GM12892 (cell line): ENCODE results near the gene GLRA1.

Source experiments
- POLR2A ChIP-seq: IDR thresholded peaks from 2 replicates; pipeline ENCODE4 v1.6.1; 2011; ENCODE audit warnings: low read depth, low read length, control low read depth
- POLR2AphosphoS5 ChIP-seq: IDR thresholded peaks from 2 replicates; pipeline ENCODE4 v1.6.1; 2011; ENCODE audit warnings: low read depth, low read length, control low read depth
- TAF1 ChIP-seq: IDR thresholded peaks from 2 replicates; pipeline ENCODE4 v1.6.1; 2011; ENCODE audit warnings: low read depth, mild to moderate bottlenecking, control low read depth, low read length, borderline replicate concordance

DNA sequence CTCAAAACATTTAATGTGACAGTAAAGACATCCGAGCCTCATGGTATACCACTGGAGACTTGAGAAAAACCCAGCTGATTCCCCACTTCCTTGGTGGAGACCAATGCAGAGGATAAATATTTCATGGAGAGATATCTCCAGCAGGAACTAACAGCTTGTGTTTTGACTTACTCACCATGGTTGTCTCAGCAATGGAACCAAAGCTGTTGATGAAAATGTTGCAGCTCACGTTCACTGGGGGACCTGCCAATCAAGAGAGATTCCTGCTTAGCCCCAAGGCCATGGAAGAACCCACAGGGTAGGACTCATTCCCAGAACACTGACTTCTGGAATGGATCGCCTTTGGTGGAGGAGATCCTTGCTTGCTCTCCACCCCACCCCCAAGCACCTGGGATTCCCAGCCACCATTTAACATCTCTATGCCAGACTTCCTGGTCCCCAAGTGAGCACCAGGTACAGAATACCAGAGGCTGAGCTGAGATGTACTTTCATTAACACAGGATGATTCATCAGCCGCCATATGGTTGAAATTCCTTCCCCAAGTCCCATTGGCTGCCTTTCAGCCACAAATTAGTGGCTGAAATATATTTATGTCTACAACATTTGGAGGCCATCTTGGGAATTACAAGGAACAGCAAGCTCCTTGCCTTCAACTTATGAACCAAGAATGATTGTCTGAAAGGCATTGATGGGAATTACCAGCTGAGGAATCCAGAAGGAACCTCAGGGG lies 37.9 kb downstream of the GLRA1 start:
- TF ChIP-seq POLR2AphosphoS5 (no peak), POLR2A (no peak), TAF1 (no peak)
